SKM-1 (cell line): ENCODE results near the gene BTBD6.

Source experiments
- DNase-seq: peaks from one replicate; lab custom pipeline; 2025; ENCODE audit not compliant: unreplicated experiment; lab: John Stamatoyannopoulos, UW

Gene BTBD6

GRCh38 chr14:105248368-105249181 lies at the start of gene BTBD6:
Gene BTBD6 (plus strand): TSS chr14:105248533. CDS start chr14:105248712, 179 bp downstream.
- DNase-seq: no peak

DNA sequence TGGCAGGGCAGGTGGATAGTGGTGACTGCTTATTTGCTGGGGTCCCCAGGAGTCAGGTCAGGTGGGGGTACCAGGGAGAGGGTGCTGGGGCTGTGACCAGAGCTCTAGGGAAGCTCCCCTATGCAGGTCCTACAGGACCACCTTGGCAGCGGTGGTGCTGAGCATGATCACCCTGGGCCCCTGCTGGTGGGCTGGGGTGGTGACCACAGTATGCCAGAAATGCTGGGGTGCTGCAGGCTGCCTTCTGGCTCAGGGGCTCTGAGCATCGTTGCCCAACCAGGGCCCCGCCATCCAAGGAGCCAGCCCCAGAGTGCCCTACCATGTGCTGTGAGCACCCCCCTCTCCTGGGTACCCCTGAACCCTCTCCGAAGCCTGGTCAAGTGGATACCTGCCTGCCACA lies 49.7 kb upstream of the BTBD6 start:
- no peak for DNase-seq

DNA sequence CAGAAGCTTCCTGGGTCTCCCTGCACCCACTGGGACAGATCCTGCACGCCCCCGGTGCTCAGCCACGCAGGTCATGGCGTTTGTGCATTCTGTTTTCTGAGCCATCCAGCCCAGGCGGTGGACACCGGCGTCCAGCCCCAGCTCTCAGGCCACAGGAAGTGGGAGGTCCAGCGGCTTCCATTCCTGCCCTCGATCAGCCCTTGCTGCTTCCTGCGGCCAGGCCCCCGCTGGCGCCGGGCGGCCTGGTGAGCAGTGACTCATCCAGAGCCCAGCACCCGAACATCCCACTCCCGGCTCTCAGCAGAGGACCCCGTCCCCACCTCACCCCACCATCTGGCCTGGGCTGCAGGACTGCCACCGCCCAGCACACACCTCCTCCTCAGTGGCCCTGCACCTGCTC lies 49.2 kb upstream of the BTBD6 start:
- DNase-seq: no peak

- no peak for DNase-seq
Measured at GRCh38 chr14:105200074-105200473, 48.3 kb upstream of the BTBD6 start.

DNA sequence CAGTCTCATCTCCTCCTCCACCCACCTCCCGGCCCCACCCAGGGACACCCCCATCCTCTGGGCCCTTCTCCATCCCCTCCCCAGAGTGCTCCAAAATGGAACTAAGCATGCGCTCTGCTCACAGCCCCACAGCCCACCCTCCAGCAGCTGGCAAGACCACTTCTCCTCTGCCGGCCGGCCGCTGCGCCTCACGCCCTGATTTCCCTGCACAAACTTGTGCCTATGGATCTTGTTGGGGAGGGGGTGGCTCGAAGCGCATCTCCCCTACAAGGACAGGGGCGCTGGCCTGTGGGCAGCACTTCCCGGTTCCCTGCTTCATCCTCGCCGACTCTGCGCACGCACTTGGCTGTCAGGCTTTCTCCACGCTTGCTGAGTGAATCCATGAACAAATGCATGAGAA lies 47.7 kb upstream of the BTBD6 start:
- DNase-seq: no peak

GRCh38 chr14:105201156-105201924 lies 47.0 kb upstream of the BTBD6 start:
- no peak for DNase-seq

GRCh38 chr14:105201925-105202513 lies 46.3 kb upstream of the BTBD6 start:
- DNase-seq: peak; percentile 20

GRCh38 chr14:105203057-105203531 lies 45.2 kb upstream of the BTBD6 start:
- DNase-seq: no peak

DNA sequence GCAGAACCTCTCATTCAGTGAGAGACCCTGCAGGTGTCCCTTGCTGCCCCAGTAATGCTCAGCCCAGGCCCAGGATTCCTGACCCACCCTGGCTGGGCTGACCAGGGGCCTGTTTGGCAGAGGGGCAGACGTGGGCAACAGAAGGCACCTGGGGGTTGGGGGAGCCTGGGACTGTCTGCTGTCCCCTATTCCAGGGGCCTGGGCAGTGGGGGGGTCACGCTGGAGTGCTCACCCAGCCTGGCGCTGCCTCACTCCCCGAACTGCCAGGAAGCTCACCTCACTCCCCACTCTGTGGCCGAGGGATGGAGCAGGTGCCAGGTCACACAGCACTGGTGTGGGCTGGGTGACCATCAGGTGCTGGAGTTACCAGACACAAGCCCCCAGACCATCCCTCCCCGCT lies 44.6 kb upstream of the BTBD6 start:
- no peak for DNase-seq

GRCh38 chr14:105204206-105204930 lies 44.0 kb upstream of the BTBD6 start:
- DNase-seq: no peak

DNA sequence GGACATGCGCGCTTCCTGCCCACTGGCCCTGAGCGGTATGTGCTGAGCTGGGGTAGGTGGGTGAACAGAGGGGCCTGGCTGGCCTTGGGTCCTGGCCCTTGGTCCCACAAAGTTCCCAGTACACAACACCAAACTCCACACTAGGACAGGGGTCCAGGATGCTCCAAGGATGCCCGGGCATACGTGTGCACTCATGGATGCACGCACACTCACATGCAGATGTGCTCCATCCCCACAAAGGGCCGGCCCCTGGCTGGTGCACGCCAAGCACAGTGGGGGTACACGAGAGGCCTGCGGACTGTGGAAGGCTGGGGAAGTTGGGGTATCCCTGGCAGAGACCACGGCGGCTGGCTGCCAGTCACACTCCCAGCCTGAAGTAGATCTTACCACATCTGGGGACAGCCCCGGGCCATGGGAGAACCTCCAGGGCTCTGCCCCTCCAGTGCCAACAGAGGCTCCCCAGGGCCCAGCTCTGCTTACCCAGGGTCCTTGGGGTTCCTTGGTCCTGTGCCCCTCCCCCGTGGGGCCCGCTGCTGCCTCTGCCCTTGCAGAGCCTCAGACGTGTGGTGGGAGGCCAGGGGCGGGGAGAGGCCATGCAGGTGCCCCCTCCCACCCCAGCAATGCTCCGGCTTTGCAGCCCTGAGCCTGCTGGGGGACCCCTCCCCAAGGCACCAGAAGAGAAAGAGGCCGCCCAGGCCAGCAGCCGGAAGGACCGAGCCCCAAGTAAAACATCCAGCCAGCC lies 43.2 kb upstream of the BTBD6 start:
- no peak for DNase-seq

GRCh38 chr14:105205673-105206208 lies 42.6 kb upstream of the BTBD6 start:
- DNase-seq: no peak

DNA sequence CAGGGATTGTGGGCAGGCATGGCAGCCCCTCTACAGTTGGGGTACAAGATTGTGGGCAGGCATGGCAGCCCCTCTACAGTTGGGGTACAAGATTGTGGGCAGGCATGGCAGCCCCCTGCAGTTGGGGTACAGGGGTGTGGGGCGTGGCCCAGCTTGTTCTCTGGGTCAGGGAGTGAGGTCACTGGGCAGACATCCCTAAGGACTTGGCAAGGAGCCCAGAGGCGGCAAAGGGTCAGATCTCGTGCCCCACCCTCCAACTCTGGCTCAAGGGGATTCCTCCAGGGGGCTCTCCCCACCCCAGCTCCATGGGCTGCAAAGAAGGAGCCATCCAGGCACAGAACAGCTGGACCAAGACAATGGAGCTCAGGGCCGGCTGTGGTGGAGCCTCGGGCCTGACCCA lies 41.5 kb upstream of the BTBD6 start:
- DNase-seq: no peak

GRCh38 chr14:105207460-105207901 lies 40.9 kb upstream of the BTBD6 start:
- DNase-seq: no peak

GRCh38 chr14:105207996-105208737 lies 40.2 kb upstream of the BTBD6 start:
- DNase-seq: no peak

DNA sequence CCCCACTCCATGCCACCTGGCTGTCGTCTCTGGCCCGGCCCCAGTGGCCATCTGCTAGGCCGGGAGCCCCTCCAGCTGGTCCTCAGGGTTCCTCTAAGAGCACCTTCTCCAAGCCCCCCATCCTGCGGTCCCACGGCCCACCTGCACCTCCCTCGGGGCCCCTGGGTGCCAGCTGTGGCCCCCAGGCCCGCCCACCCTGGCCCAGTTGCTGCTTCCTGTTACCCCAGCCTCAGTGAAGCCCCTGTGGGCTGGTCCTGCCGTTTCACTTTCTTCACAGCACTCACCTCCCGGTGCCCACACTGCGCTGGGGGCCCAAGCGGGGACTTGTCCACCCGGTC lies 39.6 kb upstream of the BTBD6 start:
- DNase-seq: no peak

- no peak for DNase-seq
Measured at GRCh38 chr14:105209091-105209490, 39.2 kb upstream of the BTBD6 start.

DNA sequence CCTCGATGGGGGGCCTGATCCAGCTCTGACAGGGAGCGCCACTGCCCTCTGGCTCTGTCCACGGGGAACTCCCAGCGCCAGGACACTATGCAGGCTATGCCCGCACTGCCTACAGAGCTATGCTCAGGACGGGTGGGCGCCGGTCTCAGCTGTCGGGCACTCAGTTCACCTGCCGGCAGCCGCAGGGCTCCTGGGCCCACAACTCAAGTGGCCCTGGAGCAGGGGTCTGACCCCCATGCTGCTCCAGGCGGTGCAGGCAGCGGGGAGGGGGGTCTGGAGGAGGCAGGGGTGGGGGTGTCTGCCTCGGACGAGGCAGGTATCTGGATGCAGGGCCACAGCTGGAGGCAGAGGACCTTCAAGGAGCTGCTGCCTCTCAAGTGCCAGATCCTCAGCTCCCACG lies 38.7 kb upstream of the BTBD6 start:
- no peak for DNase-seq

- no peak for DNase-seq
Measured at GRCh38 chr14:105210266-105211025, 37.9 kb upstream of the BTBD6 start.
